HG03095 (cell line): Measurements from ENCODE around the gene NFAM1.

Source experiments
- ATAC-seq: cut with Tn5 transposase; IDR thresholded peaks from one replicate; pipeline ENCODE4 v1.9.1; 2021; ENCODE audit warnings: moderate library complexity; ENCODE audit not compliant: unreplicated experiment

NFAM1 gene

GRCh38 chr22:42363892-42364291, 68.3 kb downstream of the NFAM1 start:
- ATAC-seq: no peak

- ATAC-seq: no peak
These were observed 70.7 kb downstream of the NFAM1 start for GRCh38 chr22:42361523-42361922.

GRCh38 chr22:42360348-42360747, 71.9 kb downstream of the NFAM1 start:
- ATAC-seq: no peak

GRCh38 chr22:42358643-42359558, 73.3 kb downstream of the NFAM1 start:
- no peak for ATAC-seq

- ATAC-seq: no peak
These were observed 74.4 kb downstream of the NFAM1 start for GRCh38 chr22:42357634-42358296.

- no peak for ATAC-seq
These were observed 75.0 kb downstream of the NFAM1 start for GRCh38 chr22:42357221-42357620.

- no peak for ATAC-seq
These were observed 75.7 kb downstream of the NFAM1 start for GRCh38 chr22:42356533-42356932.

- no peak for ATAC-seq
These were observed 78.1 kb downstream of the NFAM1 start for GRCh38 chr22:42353883-42354727.

- ATAC-seq: no peak
These were observed 81.8 kb downstream of the NFAM1 start for GRCh38 chr22:42350373-42350772.

GRCh38 chr22:42347281-42347824, 84.8 kb downstream of the NFAM1 start:
- ATAC-seq: no peak

GRCh38 chr22:42346722-42347121, 85.5 kb downstream of the NFAM1 start:
- ATAC-seq: no peak

GRCh38 chr22:42345458-42345857, 86.7 kb downstream of the NFAM1 start:
- no peak for ATAC-seq

- ATAC-seq: no peak
These were observed 87.8 kb downstream of the NFAM1 start for GRCh38 chr22:42344361-42344905.

GRCh38 chr22:42343531-42344081, 88.6 kb downstream of the NFAM1 start:
- ATAC-seq: no peak

GRCh38 chr22:42343121-42343454, 89.1 kb downstream of the NFAM1 start:
- ATAC-seq: no peak

- ATAC-seq: no peak
These were observed 89.6 kb downstream of the NFAM1 start for GRCh38 chr22:42342426-42343120.

GRCh38 chr22:42341779-42342178, 90.4 kb downstream of the NFAM1 start:
- ATAC-seq: no peak

GRCh38 chr22:42340829-42341383, 91.3 kb downstream of the NFAM1 start:
- ATAC-seq: no peak

GRCh38 chr22:42340150-42340549, 92.1 kb downstream of the NFAM1 start:
- no peak for ATAC-seq

- ATAC-seq: no peak
These were observed 93.7 kb downstream of the NFAM1 start for GRCh38 chr22:42338479-42338878.
